NT2/D1 (cell line): ENCODE measurements around the gene TICRR.

Experiments
- SUZ12 ChIP-seq: IDR thresholded peaks from 2 replicates; pipeline ENCODE4 v1.6.1; 2011; ENCODE audit not compliant: insufficient read length, insufficient read depth; ENCODE audit errors: extremely low read depth
- YY1 ChIP-seq: IDR thresholded peaks from 2 replicates; pipeline ENCODE4 v1.6.1; 2011; ENCODE audit not compliant: insufficient read length, insufficient read depth
- ZNF274 ChIP-seq: IDR thresholded peaks from 2 replicates; pipeline ENCODE4 v1.6.1; 2011; ENCODE audit warnings: mild to moderate bottlenecking, low read depth, low read length

DNA sequence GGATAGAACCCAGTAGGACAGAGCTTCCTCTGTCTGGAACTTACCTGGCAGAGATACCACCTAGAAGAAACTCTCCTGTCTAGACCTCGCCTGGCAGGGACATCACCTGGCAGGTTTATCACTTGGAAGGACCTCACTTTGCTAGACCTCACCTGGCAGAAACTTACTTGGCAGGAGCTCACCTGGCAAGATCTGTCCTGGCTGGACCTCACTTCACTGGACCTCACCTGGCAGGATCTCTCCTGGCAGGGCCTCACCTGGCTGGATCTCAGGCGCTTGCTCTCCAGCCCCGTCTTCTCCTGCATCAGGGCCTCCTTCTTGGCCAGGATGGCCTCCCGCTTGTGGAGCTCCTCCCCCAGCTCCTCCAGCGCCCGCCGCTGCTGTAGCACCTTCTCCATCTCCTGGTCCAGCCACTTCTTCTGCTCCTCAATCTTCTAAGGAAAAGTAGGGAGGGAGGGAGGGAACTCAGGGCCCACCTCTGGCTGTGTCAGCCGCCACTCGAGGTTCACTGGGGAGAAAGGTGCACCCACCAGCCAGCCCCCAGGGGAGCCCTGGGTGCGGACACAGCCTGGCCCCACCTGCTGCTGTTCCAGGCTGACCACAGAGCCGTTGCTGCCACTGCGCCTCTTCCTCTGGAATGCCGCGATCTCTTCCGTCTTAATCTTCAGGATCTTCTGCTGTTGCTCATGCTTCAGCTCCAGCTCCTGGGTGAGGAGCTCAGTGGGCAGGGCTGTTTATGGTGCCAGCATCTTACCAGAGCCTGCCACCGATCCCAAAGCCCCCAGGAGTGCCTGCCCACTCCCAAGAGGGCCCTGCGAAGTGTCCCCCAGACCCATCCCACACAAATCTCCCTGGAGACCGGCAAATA is 57.5 kb downstream of the TICRR start:
- TF ChIP-seq ZNF274 (no peak), YY1 (no peak), SUZ12 (no peak)
